Keratinocyte (primary cell): ENCODE results near the gene KIAA0825. TPM values are rescaled to one million over a fixed set of nuclear protein-coding genes. Genes with fewer than 3 reads are reported as not detected.

Experiments used
- DNase-seq: peaks from one replicate; pipeline ENCODE4 v3.0.0-alpha.2; 2011; ENCODE audit warnings: low read depth, missing footprints, low spot score
- FAIRE-seq: peaks from 2 replicates; lab custom pipeline; 2011; peaks lifted over from hg19 to GRCh38; lab: Jason Lieb, UNC
- H2AFZ ChIP-seq: 2 replicates; pipeline ENCODE4 v1.6.0; 2012; ENCODE audit warnings: low read length, control low read depth, inconsistent platforms; ENCODE audit not compliant: control insufficient read depth
- H3K27ac ChIP-seq: 2 replicates; pipeline ENCODE4 v1.5.1; 2011; ENCODE audit warnings: low read length; ENCODE audit not compliant: control insufficient read depth, insufficient read depth
- H3K27me3 ChIP-seq: 3 replicates; pipeline ENCODE4 v1.6.0; 2011; ENCODE audit warnings: low read length; ENCODE audit not compliant: control insufficient read depth, insufficient read depth; ENCODE audit errors: extremely low read depth
- H3K36me3 ChIP-seq, 2 experiments: 2 replicates in 1 of 2; 3 replicates in 1 of 2; pipeline ENCODE4 v1.5.1; 2011; ENCODE audit warnings: low read length in 2 of 2, mild to moderate bottlenecking in 1 of 2; ENCODE audit not compliant: control insufficient read depth in 2 of 2, insufficient read depth in 2 of 2; ENCODE audit errors: extremely low read depth in 1 of 2
- H3K4me1 ChIP-seq: 3 replicates; pipeline ENCODE4 v1.5.1; 2011; ENCODE audit warnings: low read length; ENCODE audit not compliant: control insufficient read depth, insufficient read depth; ENCODE audit errors: extremely low read depth
- H3K4me2 ChIP-seq: 3 replicates; pipeline ENCODE4 v1.6.0; 2011; ENCODE audit warnings: low read depth, low read length; ENCODE audit not compliant: control insufficient read depth, insufficient read depth; ENCODE audit errors: extremely low read depth
- H3K4me3 ChIP-seq, 3 experiments: fragments of 200-600 bp in 1 of 3; sonication (generic) in 1 of 3; 2 replicates in 2 of 3; 3 replicates in 1 of 3; pipeline ENCODE4 v1.5.1; 2011 to 2016; ENCODE audit warnings: low read length in 3 of 3, mild to moderate bottlenecking in 3 of 3, control low read depth in 2 of 3, inconsistent platforms in 1 of 3, low read depth in 1 of 3, mixed read lengths in 1 of 3, mixed run types in 1 of 3, moderate library complexity in 1 of 3; ENCODE audit not compliant: control insufficient read depth in 2 of 3, insufficient read depth in 2 of 3; ENCODE audit errors: extremely low read depth in 1 of 3
- H3K79me2 ChIP-seq: 2 replicates; pipeline ENCODE4 v1.6.0; 2012; ENCODE audit warnings: low read length; ENCODE audit not compliant: control insufficient read depth, insufficient read depth
- H3K9ac ChIP-seq: 3 replicates; pipeline ENCODE4 v1.6.0; 2011; ENCODE audit warnings: low read length; ENCODE audit not compliant: control insufficient read depth, insufficient read depth; ENCODE audit errors: extremely low read depth
- H3K9me1 ChIP-seq: 3 replicates; pipeline ENCODE4 v1.6.0; 2011; ENCODE audit warnings: low read length; ENCODE audit not compliant: control insufficient read depth, insufficient read depth; ENCODE audit errors: extremely low read depth
- H3K9me3 ChIP-seq: 2 replicates; pipeline ENCODE4 v1.5.1; 2012; ENCODE audit warnings: low read depth, low read length; ENCODE audit not compliant: control insufficient read depth
- H4K20me1 ChIP-seq: 3 replicates; pipeline ENCODE4 v1.6.0; 2011; ENCODE audit warnings: low read length; ENCODE audit not compliant: control insufficient read depth, insufficient read depth; ENCODE audit errors: extremely low read depth
- CTCF ChIP-seq, 3 experiments: IDR thresholded peaks in 1 of 3; conservative IDR thresholded peaks in 1 of 3; optimal IDR thresholded peaks in 1 of 3; 2 replicates in 2 of 3; 3 replicates in 1 of 3; pipeline versions ENCODE3 to v1.5.1; 2011; ENCODE audit warnings: low read length in 3 of 3, mild to moderate bottlenecking in 3 of 3, moderate library complexity in 2 of 3, control low read depth in 1 of 3, inconsistent platforms in 1 of 3; ENCODE audit not compliant: insufficient read depth in 2 of 3; ENCODE audit errors: extremely low read depth in 1 of 3
- EZH2 ChIP-seq: IDR thresholded peaks from one replicate; pipeline ENCODE4 v1.6.1; 2012; ENCODE audit warnings: inconsistent platforms, mild to moderate bottlenecking, low read length, moderate library complexity
- dilution Hi-C: fragments of 300-500 bp; cut with MboI; formaldehyde crosslinking; loops from one replicate; pipeline ENCODE4 v1.7.0; 2020; ENCODE audit warnings: low sequenced_read_pairs; ENCODE audit not compliant: extremely low pct_ligation_motif_present
- polyA plus RNA-seq, 5 experiments: library from polyadenylated mRNA; depleted of rRNA in 3 of 5; stranded (reverse) in 3 of 5; stranded (forward) in 1 of 5; unstranded in 1 of 5; fragments of >200 nt; gene quantifications; 1 replicate in 1 of 5; 2 replicates in 3 of 5; 3 replicates in 1 of 5; pipeline versions ENCODE4 v1.2.1 to v1.2.3, GENCODE V29; 2011 to 2012; ENCODE audit warnings: missing spikeins in 2 of 5, low read depth in 1 of 5, low replicate concordance in 1 of 5

Gene KIAA0825
- polyA plus RNA-seq, 1 donor (not counting 4 experiments of a cell fraction or from before 2014, with no cell fraction given), result 1.2 TPM

GRCh38 chr5:94403483-94403882, 214.9 kb downstream of the KIAA0825 start:
- no peak for TF ChIP-seq EZH2
- no peak overlapping the region for H3K27ac ChIP-seq
- no peak overlapping the region for H3K4me2 ChIP-seq
- no peaks in the 10 kb centered on the region for H3K9me1 ChIP-seq
- dilution Hi-C loops, result no loop called here
- peaks cover 7% of the 10 kb centered on the region for H3K4me1 ChIP-seq
- no peak overlapping the region for H3K4me3 ChIP-seq
- H4K20me1 ChIP-seq, result no peaks in the 10 kb centered on the region
- no peaks in the 10 kb centered on the region for H3K9me3 ChIP-seq
- no peak overlapping the region for H3K9ac ChIP-seq
- H3K27me3 ChIP-seq, result no peaks in the 10 kb centered on the region
- H3K79me2 ChIP-seq, result no peaks in the 10 kb centered on the region
- no peaks in the 10 kb centered on the region for H3K36me3 ChIP-seq
- FAIRE-seq (no peak), DNase-seq (no peak)
- no peak overlapping the region for H2AFZ ChIP-seq

GRCh38 chr5:94402096-94402495, 216.3 kb downstream of the KIAA0825 start:
- no peaks in the 10 kb centered on the region for H4K20me1 ChIP-seq
- H3K27me3 ChIP-seq, result no peaks in the 10 kb centered on the region
- no peaks in the 10 kb centered on the region for H3K9me3 ChIP-seq
- dilution Hi-C loops, result no loop called here
- H3K9ac ChIP-seq, result no peak overlapping the region
- H3K36me3 ChIP-seq, result no peaks in the 10 kb centered on the region
- H3K4me2 ChIP-seq, result no peak overlapping the region
- no peak overlapping the region for H2AFZ ChIP-seq
- no peak for TF ChIP-seq CTCF (optimal IDR thresholded peaks at IDR 0.05 in 1 of 3, IDR thresholded peaks at IDR 0.05 in 1 of 3, conservative IDR thresholded peaks at IDR 0.05 in 1 of 3; ENCODE audit: extremely low read depth in 1 of 3, insufficient read depth in 2 of 3, low read length in 3 of 3)
- TF ChIP-seq EZH2, result no peak
- H3K4me1 ChIP-seq, result peaks cover 5% of the 10 kb centered on the region
- no peak overlapping the region for H3K4me3 ChIP-seq
- H3K79me2 ChIP-seq, result no peaks in the 10 kb centered on the region
- no peaks in the 10 kb centered on the region for H3K9me1 ChIP-seq
- FAIRE-seq, result no peak
- no peak overlapping the region for H3K27ac ChIP-seq
- no peak for DNase-seq

GRCh38 chr5:94397508-94397907, 220.9 kb downstream of the KIAA0825 start:
- dilution Hi-C loops, result no loop called here
- Histone ChIP-seq H3K79me2 (no peaks in the 10 kb centered on the region), H2AFZ (no peak overlapping the region), H3K36me3 (no peaks in the 10 kb centered on the region), H3K9me1 (no peaks in the 10 kb centered on the region), H4K20me1 (no peaks in the 10 kb centered on the region), H3K4me1 (no peaks in the 10 kb centered on the region), H3K9ac (no peak overlapping the region), H3K27me3 (no peaks in the 10 kb centered on the region), H3K9me3 (no peaks in the 10 kb centered on the region), H3K27ac (no peak overlapping the region), H3K4me2 (no peak overlapping the region), H3K4me3 (no peak overlapping the region)
- FAIRE-seq (no peak), DNase-seq (no peak)
- TF ChIP-seq EZH2 (no peak), CTCF (optimal IDR thresholded peaks at IDR 0.05 in 1 of 3, IDR thresholded peaks at IDR 0.05 in 1 of 3, conservative IDR thresholded peaks at IDR 0.05 in 1 of 3; ENCODE audit: extremely low read depth in 1 of 3, insufficient read depth in 2 of 3, low read length in 3 of 3) (peak in 1 of 3 experiments; percentile 30)
